NCI-H226 (cell line): ENCODE data around the gene ADAM22.
"Not testable (repeated sequence)": the region's sequence is repeated elsewhere in the genome, so short reads cannot be mapped to it uniquely, and the experiment has no call there.

Experiments used
- DNase-seq: peaks from one replicate; pipeline ENCODE4 v3.0.0-alpha.2; 2015

The ADAM22 gene, protein sequence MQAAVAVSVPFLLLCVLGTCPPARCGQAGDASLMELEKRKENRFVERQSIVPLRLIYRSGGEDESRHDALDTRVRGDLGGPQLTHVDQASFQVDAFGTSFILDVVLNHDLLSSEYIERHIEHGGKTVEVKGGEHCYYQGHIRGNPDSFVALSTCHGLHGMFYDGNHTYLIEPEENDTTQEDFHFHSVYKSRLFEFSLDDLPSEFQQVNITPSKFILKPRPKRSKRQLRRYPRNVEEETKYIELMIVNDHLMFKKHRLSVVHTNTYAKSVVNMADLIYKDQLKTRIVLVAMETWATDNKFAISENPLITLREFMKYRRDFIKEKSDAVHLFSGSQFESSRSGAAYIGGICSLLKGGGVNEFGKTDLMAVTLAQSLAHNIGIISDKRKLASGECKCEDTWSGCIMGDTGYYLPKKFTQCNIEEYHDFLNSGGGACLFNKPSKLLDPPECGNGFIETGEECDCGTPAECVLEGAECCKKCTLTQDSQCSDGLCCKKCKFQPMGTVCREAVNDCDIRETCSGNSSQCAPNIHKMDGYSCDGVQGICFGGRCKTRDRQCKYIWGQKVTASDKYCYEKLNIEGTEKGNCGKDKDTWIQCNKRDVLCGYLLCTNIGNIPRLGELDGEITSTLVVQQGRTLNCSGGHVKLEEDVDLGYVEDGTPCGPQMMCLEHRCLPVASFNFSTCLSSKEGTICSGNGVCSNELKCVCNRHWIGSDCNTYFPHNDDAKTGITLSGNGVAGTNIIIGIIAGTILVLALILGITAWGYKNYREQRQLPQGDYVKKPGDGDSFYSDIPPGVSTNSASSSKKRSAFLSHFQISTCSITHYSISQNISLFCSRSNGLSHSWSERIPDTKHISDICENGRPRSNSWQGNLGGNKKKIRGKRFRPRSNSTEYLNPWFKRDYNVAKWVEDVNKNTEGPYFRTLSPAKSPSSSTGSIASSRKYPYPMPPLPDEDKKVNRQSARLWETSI

DNA sequence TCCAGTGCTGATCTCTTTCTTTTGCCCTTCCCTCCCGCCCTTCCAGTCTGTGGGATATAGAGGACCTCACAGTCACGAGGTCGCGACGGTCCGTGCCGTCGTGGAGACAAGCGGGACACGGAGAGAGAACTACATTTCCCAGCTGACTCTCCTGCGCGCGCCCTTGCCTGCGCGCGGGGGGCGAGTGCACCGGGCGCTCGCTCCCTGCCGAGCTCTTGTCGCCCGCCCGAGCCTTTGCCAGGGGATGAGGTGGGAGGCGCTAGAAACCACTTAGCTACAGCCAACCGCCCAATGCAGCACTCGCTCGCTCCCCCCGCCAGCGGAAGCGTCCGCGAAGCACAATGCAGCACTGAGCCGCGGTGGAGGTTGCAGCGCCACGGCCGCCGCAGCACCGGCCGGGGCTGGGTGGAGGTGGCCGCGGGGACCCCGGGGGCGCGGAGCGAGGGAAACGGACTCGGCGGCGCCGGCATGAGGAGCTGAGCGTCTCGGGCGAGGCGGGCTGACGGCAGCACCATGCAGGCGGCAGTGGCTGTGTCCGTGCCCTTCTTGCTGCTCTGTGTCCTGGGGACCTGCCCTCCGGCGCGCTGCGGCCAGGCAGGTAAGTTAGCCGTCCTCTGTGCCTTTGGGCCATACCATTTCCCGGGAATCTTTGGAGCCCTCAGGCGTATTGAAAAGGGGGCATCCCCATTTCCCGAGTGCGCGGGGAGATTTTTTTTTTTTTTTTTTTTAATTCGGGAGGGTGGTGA is at the start of gene ADAM22:
Gene ADAM22, plus strand, starts transcription at position 299 of the 746 bp plus-strand sequence. Its CDS starts 215 bp downstream, at position 514.
- peak; percentile 71 for DNase-seq

GRCh38 chr7:87885018-87885417 is 49.0 kb upstream of the ADAM22 start:
- no peak for DNase-seq

DNA sequence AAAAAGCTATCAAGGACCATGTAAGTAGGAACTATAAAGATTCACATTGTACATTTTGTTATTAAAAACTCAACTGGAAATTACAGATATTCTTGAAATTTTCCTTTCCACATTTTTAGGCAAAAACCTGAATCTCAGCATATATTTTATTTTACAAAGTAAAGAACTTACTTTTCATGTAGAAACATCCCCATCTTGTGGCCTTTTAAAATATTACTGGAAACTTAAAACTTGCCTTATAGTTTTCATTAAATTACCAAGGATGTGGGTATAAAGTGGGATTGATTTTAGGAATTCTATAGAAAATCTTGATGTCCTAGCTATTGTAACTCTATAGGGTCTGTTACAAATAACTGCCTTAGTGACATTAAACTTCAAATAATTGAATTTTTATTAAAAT is 47.2 kb upstream of the ADAM22 start:
- no peak for DNase-seq

GRCh38 chr7:87895363-87895762 is 38.7 kb upstream of the ADAM22 start:
- no peak for DNase-seq

GRCh38 chr7:87899255-87899654 is 34.8 kb upstream of the ADAM22 start:
- DNase-seq = no peak

DNA sequence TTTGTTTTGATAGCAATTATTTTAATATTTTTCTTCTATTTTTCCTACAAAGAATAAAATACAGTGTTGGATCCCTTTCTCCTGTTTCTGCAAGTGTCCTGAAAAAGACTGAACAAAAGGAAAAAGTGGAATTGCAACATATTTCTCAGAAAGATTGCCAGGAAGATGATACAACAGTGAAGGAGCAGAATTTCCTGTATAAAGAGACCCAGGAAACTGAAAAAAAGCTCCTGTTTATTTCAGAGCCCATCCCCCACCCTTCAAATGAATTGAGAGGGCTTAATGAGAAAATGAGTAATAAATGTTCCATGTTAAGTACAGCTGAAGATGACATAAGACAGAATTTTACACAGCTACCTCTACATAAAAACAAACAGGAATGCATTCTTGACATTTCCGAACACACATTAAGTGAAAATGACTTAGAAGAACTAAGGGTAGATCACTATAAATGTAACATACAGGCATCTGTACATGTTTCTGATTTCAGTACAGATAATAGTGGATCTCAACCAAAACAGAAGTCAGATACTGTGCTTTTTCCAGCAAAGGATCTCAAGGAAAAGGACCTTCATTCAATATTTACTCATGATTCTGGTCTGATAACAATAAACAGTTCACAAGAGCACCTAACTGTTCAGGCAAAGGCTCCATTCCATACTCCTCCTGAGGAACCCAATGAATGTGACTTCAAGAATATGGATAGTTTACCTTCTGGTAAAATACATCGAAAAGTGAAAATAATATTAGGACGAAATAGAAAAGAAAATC is 26.7 kb upstream of the ADAM22 start:
- not testable (repeated sequence) for DNase-seq

DNA sequence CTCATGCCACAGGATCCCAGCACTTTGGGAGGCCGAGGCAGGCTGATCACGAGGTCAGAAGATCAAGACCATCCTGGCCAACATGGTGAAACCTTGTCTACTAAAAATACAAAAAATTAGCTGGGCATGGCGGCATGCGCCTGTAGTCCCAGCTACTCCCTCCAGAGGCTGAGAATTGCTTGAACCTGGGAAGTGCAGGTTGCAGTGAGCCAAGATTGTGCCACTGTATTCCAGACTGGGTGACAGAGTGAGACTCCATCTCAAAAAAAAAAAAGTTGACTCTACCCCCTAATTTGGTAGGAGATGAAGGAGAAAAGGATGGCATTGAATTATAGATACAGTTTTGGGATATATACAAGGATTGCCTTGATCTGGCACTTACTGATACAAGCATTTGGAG is 25.2 kb upstream of the ADAM22 start:
- DNase-seq = not testable (repeated sequence)

DNA sequence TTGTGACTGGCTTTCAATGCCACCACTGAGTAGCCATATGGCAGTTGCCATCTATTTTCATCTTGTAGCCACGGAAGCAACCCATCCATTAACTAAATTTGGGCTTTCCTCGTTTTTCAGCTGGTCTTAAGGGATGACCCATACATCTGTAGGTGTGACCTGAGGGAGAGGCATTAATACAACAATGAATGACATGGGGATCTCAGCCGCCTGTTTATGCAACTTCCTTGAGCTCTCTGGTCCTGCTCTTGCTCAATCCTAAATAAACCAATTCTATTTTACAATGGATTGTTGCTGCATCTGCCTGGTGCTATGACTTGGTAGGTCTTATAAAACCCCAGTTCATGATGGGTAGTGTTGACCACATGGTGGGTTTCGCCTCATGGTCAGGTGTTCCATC is 21.9 kb upstream of the ADAM22 start:
- no peak for DNase-seq

- DNase-seq = no peak
These were observed 15.3 kb upstream of the ADAM22 start for GRCh38 chr7:87918740-87919139.

DNA sequence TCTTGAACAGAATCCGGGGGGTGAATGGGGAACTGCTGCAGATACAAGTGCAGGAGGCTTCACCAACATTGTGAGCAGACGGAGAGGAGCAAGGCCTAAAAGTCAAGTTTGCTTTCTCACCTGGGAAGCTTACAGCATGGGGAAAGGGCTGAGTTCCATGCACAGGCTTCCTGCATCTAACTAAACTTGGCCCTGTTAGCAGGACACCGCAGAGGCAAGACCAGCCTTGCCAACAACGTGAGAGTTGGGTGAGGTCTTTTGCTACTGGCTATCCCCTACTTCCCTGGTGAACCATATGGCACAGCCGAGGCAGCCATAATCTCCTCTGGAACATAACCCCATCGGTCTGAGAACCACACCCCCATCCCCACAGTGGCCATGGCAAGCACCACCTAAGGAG is 14.2 kb upstream of the ADAM22 start:
- DNase-seq = no peak

DNA sequence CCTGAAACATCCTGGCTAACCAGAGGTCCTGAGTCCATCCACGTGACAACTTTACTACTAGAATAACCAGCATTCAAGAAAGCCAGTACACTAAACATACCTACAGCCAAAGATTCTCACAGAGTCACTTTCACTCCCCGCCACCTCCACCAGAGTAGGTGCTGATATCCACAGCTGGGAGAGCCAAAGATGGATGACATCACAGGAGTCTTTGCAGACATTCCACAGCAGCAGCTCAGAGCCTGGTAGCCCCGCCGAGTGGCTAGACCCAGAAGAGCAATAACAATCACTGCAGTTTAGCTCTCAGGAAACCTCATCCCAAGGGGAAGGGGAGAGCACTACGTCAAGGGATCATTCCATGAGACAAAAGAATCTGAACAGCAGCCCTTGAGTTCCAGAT is 13.5 kb upstream of the ADAM22 start:
- no peak for DNase-seq

DNA sequence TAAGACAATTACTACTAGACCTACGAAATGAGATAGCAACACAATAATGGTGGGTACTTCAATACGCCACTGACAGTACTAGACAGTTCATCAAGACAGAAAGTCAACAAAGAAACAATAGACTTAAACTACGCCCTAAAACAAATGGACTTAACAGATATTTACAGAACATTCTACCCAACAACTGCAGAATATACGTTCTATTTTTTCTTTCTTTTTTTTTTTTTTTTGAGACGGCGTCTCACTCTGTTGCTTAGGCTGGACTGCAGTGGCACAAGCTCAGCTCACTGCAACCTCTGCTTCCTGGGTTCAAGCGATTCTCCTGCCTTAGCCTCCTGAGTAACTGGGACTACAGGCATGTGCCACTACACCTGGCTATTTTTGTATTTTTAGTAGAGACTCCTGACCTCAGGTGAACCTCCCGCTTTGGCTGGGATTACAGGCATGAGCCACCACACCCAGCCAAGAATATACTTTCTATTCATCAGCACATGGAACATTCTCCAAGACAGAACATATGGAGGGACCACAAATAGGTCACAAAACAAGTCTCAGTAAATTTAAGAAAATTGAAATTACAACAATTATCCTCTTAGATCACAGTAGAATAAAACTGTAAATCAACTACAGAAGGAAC is 11.2 kb upstream of the ADAM22 start:
- not testable (repeated sequence) for DNase-seq

DNA sequence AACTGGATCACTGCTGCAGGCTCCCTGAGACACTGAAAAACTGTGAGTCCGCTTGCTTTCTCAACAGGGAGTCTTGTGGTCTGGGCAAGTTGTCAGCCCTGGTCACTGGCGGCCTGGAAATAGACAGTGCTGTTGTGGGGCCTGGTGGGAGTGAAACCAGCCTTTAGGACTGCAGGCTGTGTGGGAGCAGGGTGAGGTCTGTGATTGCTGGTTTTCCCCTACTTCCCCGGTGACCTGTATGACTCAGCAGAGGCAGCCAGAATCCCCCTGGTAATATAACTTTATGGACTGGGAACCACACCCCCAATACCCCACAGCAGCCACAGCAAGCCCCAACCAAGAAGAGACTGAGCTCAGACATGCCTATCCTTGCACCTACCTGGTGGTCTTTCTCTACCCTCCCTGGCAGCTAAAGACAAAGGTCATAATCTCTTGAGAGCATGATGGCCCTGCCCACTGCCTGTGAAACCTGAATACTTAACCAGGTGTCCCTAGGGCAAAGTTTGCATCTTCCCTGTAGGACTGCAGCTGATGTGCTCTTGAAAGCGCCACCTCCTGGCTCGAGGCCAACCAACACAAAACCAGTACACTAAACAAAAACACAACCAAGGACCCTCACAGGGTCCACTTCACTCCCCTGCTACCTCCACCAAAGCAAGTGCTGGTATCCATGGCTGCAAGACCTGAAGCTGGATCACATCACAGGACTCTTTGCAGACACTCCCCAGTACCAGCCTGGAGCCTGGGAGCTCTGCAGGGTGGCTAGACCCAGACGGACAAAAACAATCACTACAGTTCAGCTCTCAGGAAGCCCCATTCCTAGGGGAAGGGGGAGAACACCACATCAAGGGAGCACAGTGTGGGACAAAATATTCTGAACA is 7.2 kb upstream of the ADAM22 start:
- DNase-seq = peak; percentile 9

- DNase-seq = no peak
These were observed 472 bp upstream of the ADAM22 start for GRCh38 chr7:87933605-87933952.

GRCh38 chr7:87934699-87935383 is 790 bp downstream of the ADAM22 start:
- DNase-seq = no peak

DNA sequence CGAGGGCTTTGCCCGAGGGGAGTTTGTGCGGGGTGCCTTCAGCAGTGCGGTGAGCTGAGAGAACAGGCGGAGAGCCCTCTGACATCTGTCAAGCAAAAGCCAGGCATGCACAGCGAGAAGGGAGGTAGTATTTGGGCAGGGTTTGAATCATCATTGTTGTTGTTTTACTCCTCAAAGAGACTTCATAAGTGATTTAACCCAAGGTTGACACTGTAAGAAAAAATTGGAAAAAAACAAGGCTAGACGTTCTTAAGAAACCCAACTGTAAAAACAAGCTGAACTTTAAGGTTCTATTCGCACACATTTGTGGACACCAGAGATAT is 1.3 kb downstream of the ADAM22 start:
- DNase-seq = no peak

GRCh38 chr7:87941138-87941537 is 7.1 kb downstream of the ADAM22 start:
- no peak for DNase-seq

- DNase-seq = no peak
These were observed 10.5 kb downstream of the ADAM22 start for GRCh38 chr7:87944547-87944946.

DNA sequence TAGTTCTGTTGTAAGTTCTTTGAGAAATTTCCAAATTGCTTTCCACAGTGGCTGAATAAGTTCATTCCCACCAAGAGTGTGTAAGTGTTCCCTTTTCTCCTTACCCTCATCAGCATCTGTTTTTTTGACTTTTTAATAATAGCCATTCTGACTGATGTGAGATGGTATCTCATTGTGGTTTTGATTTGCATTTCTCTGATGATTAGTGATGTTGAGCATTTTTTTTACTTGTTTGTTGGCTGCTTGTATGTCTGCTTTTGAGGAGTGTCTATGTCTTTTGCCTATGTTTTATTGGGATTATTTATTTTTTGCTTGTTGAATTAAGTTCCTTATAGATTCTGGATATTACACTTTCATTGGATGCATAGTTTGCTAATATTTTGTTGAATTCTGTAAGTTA is 11.9 kb downstream of the ADAM22 start:
- not testable (repeated sequence) for DNase-seq

GRCh38 chr7:87948371-87948770 is 14.3 kb downstream of the ADAM22 start:
- DNase-seq = no peak
